ENCODE measurements around the gene MAGEF1. TPM values are rescaled to one million over a fixed set of nuclear protein-coding genes. Genes with fewer than 3 reads are reported as not detected.
A peak's percentile ranks its signal among the peaks of the same experiment; 100 is the strongest.

MAGEF1 gene
- total RNA-seq, 1 experiment from 2014 or later = 31.9 TPM

DNA sequence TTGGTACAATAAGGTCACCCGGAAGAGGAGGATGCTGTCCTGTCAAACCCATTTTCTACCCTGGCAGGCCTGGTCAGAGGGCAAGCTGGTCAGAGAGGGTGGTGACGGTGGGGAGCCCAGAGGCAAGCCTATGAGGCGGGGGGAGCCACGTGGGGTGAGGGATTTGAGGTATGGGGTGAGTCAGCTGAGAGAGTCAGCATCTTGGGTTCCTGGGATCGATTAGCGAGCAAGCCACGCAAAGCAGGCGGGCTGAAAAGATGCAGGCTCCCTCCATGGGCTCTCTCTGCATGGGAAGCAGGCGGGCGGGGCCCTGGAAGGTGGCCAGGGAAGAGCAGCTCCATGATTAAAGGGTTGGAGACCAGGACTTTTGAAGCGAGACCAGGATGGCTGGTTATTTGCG lies 48.1 kb downstream of the MAGEF1 start:
- Histone ChIP-seq H3K14ac (ENCODE audit: insufficient read depth, low read length) (no peak overlapping the region), H4K5ac (ENCODE audit: insufficient read length, low read depth, low read length) (no peak overlapping the region), H3K4me1 (ENCODE audit: insufficient read depth, low read length) (peaks cover 5% of the 10 kb centered on the region; the same call in 1 of the 2 replicates), H3K9ac (ENCODE audit: extremely low read depth, insufficient read length, low read length) (no peak overlapping the region), H3K27ac (ENCODE audit: insufficient read length, low read depth, low read length) (no peak overlapping the region), H2AFZ (ENCODE audit: low read length) (no peak overlapping the region), H3K56ac (ENCODE audit: insufficient read length, low read depth, low read length) (no peak overlapping the region), H3K18ac (ENCODE audit: insufficient read length, low read depth, low read length) (no peak overlapping the region), H2AK5ac (ENCODE audit: insufficient read length, low read length) (no peak overlapping the region), H3K23ac (ENCODE audit: insufficient read length, low read depth, low read length) (no peak overlapping the region), H3K4ac (ENCODE audit: low read depth, low read length) (no peak overlapping the region), H2BK120ac (ENCODE audit: low read depth, low read length, poor library complexity, severe bottlenecking) (no peak overlapping the region), H4K8ac (replicated peaks; ENCODE audit: insufficient read length, low read depth, low read length) (no peak overlapping the region), H2BK20ac (ENCODE audit: low read depth, low read length, poor library complexity, severe bottlenecking) (no peak overlapping the region), H3K9me3 (ENCODE audit: control insufficient read depth, low read depth, low read length) (no peaks in the 10 kb centered on the region), H2BK12ac (ENCODE audit: insufficient read length, low read depth, low read length) (no peak overlapping the region), H3K4me2 (ENCODE audit: insufficient read depth, insufficient read length, low read length) (no peak overlapping the region), H4K20me1 (ENCODE audit: control insufficient read depth, insufficient read depth, insufficient read length) (peaks cover 2% of the 10 kb centered on the region), H3K79me1 (ENCODE audit: insufficient read depth, low read depth, low read length, poor library complexity, severe bottlenecking) (no peaks in the 10 kb centered on the region), H3K23me2 (ENCODE audit: insufficient read length, low read depth, low read length, poor library complexity, severe bottlenecking) (no peaks in the 10 kb centered on the region), H2BK5ac (ENCODE audit: insufficient read length, low read length) (no peak overlapping the region), H3K79me2 (ENCODE audit: insufficient read depth, low read length) (no peaks in the 10 kb centered on the region), H2BK15ac (ENCODE audit: low read depth, low read length) (no peak overlapping the region), H3K27me3 (ENCODE audit: insufficient read depth, low read length) (no peaks in the 10 kb centered on the region), H4K91ac (ENCODE audit: insufficient read length, low read depth, low read length) (no peak overlapping the region), H3T11ph (ENCODE audit: low read length) (no peak overlapping the region)
- Mint-ChIP-seq H3K27ac (0 out of 7 replicates have a peak overlapping the region, but pooled peaks of 1 of the 3 experiments have one; percentile 39), H3K9me3 (peaks cover 0 to 3% of the 10 kb centered on the region in 2 experiments; a peak in 1 of 5 replicates), H3K36me3 (ENCODE audit: insufficient read depth in 1 of 3, low read depth in 3 of 3) (no peaks in the 10 kb centered on the region), H3K4me1 (peaks cover 38 to 67% of the 10 kb centered on the region in 2 experiments), H3K4me3 (no peak overlapping the region), H3K27me3 (ENCODE audit: low read depth) (peaks cover 16% of the 10 kb centered on the region)
- TF ChIP-seq, protein P1, sequence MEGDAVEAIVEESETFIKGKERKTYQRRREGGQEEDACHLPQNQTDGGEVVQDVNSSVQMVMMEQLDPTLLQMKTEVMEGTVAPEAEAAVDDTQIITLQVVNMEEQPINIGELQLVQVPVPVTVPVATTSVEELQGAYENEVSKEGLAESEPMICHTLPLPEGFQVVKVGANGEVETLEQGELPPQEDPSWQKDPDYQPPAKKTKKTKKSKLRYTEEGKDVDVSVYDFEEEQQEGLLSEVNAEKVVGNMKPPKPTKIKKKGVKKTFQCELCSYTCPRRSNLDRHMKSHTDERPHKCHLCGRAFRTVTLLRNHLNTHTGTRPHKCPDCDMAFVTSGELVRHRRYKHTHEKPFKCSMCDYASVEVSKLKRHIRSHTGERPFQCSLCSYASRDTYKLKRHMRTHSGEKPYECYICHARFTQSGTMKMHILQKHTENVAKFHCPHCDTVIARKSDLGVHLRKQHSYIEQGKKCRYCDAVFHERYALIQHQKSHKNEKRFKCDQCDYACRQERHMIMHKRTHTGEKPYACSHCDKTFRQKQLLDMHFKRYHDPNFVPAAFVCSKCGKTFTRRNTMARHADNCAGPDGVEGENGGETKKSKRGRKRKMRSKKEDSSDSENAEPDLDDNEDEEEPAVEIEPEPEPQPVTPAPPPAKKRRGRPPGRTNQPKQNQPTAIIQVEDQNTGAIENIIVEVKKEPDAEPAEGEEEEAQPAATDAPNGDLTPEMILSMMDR (conservative IDR thresholded peaks at IDR 0.05) = no peak
- WGBS (ENCODE audit: extremely low coverage, insufficient read length, low lambda C conversion rate) = no CpG with 5 or more reads among the region's 12 CpGs
- no peak for DNase-seq
